WTC11 (cell line): ENCODE measurements around the gene PTPRJ. TPM values are rescaled to one million over a fixed set of nuclear protein-coding genes. Genes with fewer than 3 reads are reported as not detected.

Source experiments
- ATAC-seq: fragments of 200-7000 bp; cut with Tn5 transposase; 2 replicates; pipeline ENCODE4 v1.10.0; 2021; ENCODE audit warnings: mild to moderate bottlenecking, moderate library complexity
- CTCF ChIA-PET: fragments of 300-600 bp; sonication (Branson Sonifier 250); formaldehyde crosslinking; loops from one replicate; lab custom pipeline; 2021; ENCODE audit warnings: antibody characterized with exemption; lab: Charles Lee
- POLR2A ChIA-PET: fragments of 350-600 bp; sonication (Branson Sonifier 250); formaldehyde crosslinking; loops from one replicate; lab custom pipeline; 2021; ENCODE audit warnings: antibody characterized with exemption; lab: Charles Lee
- DNase-seq: peaks from one replicate; pipeline ENCODE4 v3.0.0; 2021; ENCODE audit warnings: low spot score
- H3K27ac Mint-ChIP-seq: 2 replicates; pipeline ENCODE4 v1.8.0; 2021; ENCODE audit warnings: mixed read lengths
- H3K27me3 Mint-ChIP-seq: 2 replicates; pipeline ENCODE4 v1.8.0; 2021; ENCODE audit warnings: low read depth, mild to moderate bottlenecking, moderate library complexity, mixed read lengths
- H3K36me3 Mint-ChIP-seq: 2 replicates; pipeline ENCODE4 v1.8.0; 2021; ENCODE audit warnings: mixed read lengths
- H3K4me1 Mint-ChIP-seq: 2 replicates; pipeline ENCODE4 v1.8.0; 2022; ENCODE audit warnings: mixed read lengths
- H3K4me3 Mint-ChIP-seq: 2 replicates; pipeline ENCODE4 v1.8.0; 2021; ENCODE audit warnings: mild to moderate bottlenecking, moderate library complexity, mixed read lengths
- H3K9me3 Mint-ChIP-seq: 2 replicates; pipeline ENCODE4 v1.8.0; 2021; ENCODE audit warnings: mixed read lengths
- CBFB ChIP-seq: sonication (generic); formaldehyde crosslinking; IDR thresholded peaks from 2 replicates; pipeline ENCODE4 v1.8.1; 2022; ENCODE audit warnings: mild to moderate bottlenecking, low read depth, missing genetic modification reagents
- ELF4 ChIP-seq: sonication (generic); formaldehyde crosslinking; IDR thresholded peaks from 2 replicates; pipeline ENCODE4 v1.8.1; 2022; ENCODE audit warnings: low read depth, mild to moderate bottlenecking, moderate library complexity, missing genetic modification reagents
- EMX1 ChIP-seq: fragments of 250-450 bp; sonication (Bioruptor Pico); IDR thresholded peaks from 2 replicates; pipeline ENCODE4 v1.8.0; 2021; ENCODE audit warnings: mild to moderate bottlenecking
- NR1H2 ChIP-seq: sonication (generic); formaldehyde crosslinking; IDR thresholded peaks from 2 replicates; pipeline ENCODE4 v1.9.0; 2021; ENCODE audit warnings: mild to moderate bottlenecking, moderate library complexity, missing genetic modification reagents
- SMAD4 ChIP-seq: sonication (generic); formaldehyde crosslinking; IDR thresholded peaks from 2 replicates; pipeline ENCODE4 v1.8.0; 2022; ENCODE audit warnings: mild to moderate bottlenecking, missing genetic modification reagents
- TEAD1 ChIP-seq: sonication (generic); formaldehyde crosslinking; IDR thresholded peaks from 2 replicates; pipeline ENCODE4 v1.8.0; 2022; ENCODE audit warnings: mild to moderate bottlenecking, missing genetic modification reagents
- ZNF317 ChIP-seq: sonication (generic); formaldehyde crosslinking; IDR thresholded peaks from 2 replicates; pipeline ENCODE4 v1.8.1; 2023; ENCODE audit warnings: low read depth, mild to moderate bottlenecking, moderate library complexity, missing genetic modification reagents, borderline replicate concordance
- ZNF416 ChIP-seq: fragments of 250-450 bp; sonication (Bioruptor Pico); IDR thresholded peaks from 2 replicates; pipeline ENCODE4 v1.9.0; 2021; ENCODE audit warnings: mild to moderate bottlenecking, inconsistent platforms
- total RNA-seq: library from RNA; stranded (reverse); gene quantifications from 3 replicates; pipeline ENCODE4 v1.2.3, GENCODE V29; 2021
- TF ChIP-seq, protein P1 (sequence below): sonication (generic); formaldehyde crosslinking; IDR thresholded peaks from 2 replicates; pipeline ENCODE4 v1.8.0; 2022; ENCODE audit warnings: mild to moderate bottlenecking, missing genetic modification reagents
- TF ChIP-seq, protein P2 (sequence below): sonication (generic); formaldehyde crosslinking; IDR thresholded peaks from 2 replicates; pipeline ENCODE4 v1.8.0; 2023; ENCODE audit warnings: missing genetic modification reagents, mild to moderate bottlenecking, borderline replicate concordance
- TF ChIP-seq, protein P3 (sequence below): sonication (generic); formaldehyde crosslinking; IDR thresholded peaks from 2 replicates; pipeline ENCODE4 v1.8.0; 2023; ENCODE audit warnings: mild to moderate bottlenecking, missing genetic modification reagents
- TF ChIP-seq, protein P4 (sequence below): sonication (generic); formaldehyde crosslinking; IDR thresholded peaks from 2 replicates; pipeline ENCODE4 v1.8.1; 2022; ENCODE audit warnings: low read depth, mild to moderate bottlenecking, moderate library complexity, missing genetic modification reagents, borderline replicate concordance

Gene PTPRJ
- total RNA-seq, 1 experiment from 2014 or later, result 19.5 TPM

DNA sequence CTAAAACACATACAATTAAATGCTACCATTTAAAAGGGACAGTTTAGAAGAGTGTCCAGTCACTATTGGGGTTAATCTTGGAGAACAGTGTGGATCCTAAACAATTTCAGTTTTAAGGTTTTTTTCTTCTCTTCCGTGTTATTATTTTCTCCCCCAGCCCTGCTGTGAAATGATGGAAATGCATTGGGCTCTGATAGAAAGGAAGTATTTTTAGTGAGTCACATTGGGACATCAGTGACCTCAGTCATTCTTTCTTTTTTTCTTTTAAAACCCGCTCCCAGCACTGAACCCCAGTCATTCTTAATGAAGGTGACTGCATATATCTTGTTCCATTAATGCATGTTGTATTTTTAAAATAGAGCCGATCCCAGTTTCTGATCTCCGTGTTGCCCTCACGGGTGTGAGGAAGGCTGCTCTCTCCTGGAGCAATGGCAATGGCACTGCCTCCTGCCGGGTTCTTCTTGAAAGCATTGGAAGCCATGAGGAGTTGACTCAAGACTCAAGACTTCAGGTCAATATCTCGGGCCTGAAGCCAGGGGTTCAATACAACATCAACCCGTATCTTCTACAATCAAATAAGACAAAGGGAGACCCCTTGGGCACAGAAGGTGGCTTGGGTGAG is 143.0 kb downstream of the PTPRJ start (continued):
- TF ChIP-seq, protein P1, sequence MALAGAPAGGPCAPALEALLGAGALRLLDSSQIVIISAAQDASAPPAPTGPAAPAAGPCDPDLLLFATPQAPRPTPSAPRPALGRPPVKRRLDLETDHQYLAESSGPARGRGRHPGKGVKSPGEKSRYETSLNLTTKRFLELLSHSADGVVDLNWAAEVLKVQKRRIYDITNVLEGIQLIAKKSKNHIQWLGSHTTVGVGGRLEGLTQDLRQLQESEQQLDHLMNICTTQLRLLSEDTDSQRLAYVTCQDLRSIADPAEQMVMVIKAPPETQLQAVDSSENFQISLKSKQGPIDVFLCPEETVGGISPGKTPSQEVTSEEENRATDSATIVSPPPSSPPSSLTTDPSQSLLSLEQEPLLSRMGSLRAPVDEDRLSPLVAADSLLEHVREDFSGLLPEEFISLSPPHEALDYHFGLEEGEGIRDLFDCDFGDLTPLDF, result no peak
- TF ChIP-seq, protein P2, sequence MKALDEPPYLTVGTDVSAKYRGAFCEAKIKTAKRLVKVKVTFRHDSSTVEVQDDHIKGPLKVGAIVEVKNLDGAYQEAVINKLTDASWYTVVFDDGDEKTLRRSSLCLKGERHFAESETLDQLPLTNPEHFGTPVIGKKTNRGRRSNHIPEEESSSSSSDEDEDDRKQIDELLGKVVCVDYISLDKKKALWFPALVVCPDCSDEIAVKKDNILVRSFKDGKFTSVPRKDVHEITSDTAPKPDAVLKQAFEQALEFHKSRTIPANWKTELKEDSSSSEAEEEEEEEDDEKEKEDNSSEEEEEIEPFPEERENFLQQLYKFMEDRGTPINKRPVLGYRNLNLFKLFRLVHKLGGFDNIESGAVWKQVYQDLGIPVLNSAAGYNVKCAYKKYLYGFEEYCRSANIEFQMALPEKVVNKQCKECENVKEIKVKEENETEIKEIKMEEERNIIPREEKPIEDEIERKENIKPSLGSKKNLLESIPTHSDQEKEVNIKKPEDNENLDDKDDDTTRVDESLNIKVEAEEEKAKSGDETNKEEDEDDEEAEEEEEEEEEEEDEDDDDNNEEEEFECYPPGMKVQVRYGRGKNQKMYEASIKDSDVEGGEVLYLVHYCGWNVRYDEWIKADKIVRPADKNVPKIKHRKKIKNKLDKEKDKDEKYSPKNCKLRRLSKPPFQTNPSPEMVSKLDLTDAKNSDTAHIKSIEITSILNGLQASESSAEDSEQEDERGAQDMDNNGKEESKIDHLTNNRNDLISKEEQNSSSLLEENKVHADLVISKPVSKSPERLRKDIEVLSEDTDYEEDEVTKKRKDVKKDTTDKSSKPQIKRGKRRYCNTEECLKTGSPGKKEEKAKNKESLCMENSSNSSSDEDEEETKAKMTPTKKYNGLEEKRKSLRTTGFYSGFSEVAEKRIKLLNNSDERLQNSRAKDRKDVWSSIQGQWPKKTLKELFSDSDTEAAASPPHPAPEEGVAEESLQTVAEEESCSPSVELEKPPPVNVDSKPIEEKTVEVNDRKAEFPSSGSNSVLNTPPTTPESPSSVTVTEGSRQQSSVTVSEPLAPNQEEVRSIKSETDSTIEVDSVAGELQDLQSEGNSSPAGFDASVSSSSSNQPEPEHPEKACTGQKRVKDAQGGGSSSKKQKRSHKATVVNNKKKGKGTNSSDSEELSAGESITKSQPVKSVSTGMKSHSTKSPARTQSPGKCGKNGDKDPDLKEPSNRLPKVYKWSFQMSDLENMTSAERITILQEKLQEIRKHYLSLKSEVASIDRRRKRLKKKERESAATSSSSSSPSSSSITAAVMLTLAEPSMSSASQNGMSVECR, result no peak
- TF ChIP-seq, protein P3, sequence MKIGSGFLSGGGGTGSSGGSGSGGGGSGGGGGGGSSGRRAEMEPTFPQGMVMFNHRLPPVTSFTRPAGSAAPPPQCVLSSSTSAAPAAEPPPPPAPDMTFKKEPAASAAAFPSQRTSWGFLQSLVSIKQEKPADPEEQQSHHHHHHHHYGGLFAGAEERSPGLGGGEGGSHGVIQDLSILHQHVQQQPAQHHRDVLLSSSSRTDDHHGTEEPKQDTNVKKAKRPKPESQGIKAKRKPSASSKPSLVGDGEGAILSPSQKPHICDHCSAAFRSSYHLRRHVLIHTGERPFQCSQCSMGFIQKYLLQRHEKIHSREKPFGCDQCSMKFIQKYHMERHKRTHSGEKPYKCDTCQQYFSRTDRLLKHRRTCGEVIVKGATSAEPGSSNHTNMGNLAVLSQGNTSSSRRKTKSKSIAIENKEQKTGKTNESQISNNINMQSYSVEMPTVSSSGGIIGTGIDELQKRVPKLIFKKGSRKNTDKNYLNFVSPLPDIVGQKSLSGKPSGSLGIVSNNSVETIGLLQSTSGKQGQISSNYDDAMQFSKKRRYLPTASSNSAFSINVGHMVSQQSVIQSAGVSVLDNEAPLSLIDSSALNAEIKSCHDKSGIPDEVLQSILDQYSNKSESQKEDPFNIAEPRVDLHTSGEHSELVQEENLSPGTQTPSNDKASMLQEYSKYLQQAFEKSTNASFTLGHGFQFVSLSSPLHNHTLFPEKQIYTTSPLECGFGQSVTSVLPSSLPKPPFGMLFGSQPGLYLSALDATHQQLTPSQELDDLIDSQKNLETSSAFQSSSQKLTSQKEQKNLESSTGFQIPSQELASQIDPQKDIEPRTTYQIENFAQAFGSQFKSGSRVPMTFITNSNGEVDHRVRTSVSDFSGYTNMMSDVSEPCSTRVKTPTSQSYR (CRISPR knock-in tag), result no peak
- TF ChIP-seq, protein P4, sequence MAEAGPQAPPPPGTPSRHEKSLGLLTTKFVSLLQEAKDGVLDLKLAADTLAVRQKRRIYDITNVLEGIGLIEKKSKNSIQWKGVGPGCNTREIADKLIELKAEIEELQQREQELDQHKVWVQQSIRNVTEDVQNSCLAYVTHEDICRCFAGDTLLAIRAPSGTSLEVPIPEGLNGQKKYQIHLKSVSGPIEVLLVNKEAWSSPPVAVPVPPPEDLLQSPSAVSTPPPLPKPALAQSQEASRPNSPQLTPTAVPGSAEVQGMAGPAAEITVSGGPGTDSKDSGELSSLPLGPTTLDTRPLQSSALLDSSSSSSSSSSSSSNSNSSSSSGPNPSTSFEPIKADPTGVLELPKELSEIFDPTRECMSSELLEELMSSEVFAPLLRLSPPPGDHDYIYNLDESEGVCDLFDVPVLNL, result no peak
- TF ChIP-seq TEAD1 (CRISPR knock-in tag), result no peak
- TF ChIP-seq ZNF317 (CRISPR knock-in tag), result no peak
- TF ChIP-seq ZNF416, result no peak

DNA sequence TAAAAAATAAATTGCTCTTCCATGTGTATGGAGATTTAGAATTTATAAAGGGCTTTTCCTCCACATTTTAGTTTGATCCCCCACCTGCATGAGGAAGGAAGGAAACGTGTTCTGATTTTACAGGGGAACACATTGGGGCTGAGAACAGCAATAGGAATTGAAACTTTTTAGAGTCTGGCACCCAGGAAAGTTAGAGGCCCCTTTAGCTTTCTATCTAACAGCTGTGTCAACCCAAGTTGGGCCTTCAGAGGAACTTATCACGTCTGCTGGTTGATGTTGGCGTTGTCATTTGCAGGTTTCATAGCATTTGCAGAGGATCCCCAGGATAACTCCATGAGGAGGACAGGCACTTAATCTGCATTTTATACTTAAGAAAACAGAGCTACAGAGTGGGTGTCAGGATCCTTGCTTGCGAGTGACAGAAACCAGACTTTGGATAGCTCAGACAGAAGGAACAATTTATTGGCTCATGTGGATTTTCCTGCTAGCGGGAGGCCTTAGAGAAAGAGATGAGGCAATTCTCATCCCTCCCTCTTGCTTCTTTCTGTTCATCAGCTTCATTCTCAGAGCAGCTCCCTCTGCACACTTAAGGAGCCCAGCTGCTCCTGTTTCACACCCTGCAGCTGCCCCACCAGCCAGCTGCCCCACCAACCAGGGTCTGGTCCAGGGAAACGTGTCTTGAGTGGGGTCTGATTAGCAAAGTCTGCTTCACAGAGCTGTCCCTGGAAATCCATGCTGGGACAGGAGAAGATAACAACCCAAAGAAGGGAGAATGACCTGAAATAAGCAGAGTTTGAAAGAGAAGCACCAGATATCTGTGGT is 143.8 kb downstream of the PTPRJ start:
- no peak overlapping the region for H3K4me3 Mint-ChIP-seq
- peaks cover 6% of the 10 kb centered on the region for H3K4me1 Mint-ChIP-seq
- peaks cover 20% of the 10 kb centered on the region for H3K36me3 Mint-ChIP-seq
- H3K27ac Mint-ChIP-seq, result no peak overlapping the region
- no peak for ATAC-seq
- no peaks in the 10 kb centered on the region for H3K27me3 Mint-ChIP-seq
- TF ChIP-seq ELF4 (CRISPR knock-in tag) (no peak), CBFB (no peak), NR1H2 (CRISPR knock-in tag) (no peak), EMX1 (CRISPR knock-in tag) (no peak), SMAD4 (no peak)
- TF ChIP-seq, protein P3 (CRISPR knock-in tag), result no peak
- TF ChIP-seq, protein P2, result no peak
- ChIA-PET POLR2A (no interaction called here), CTCF (interaction anchor here (0.5 kb wide), 1 partner anchor 180 kb away, joined by 3 read pairs; no protein-coding TSS in a partner anchor)
- DNase-seq, result no peak
- H3K9me3 Mint-ChIP-seq, result no peaks in the 10 kb centered on the region
